GM21528 (cell line): Measurements from ENCODE around the gene MS4A18.
"Not testable (repeated sequence)": the region's sequence is repeated elsewhere in the genome, so short reads cannot be mapped to it uniquely, and the experiment has no call there.

Experiments
- ATAC-seq: cut with Tn5 transposase; IDR thresholded peaks from one replicate; pipeline ENCODE4 v1.9.1; 2021; ENCODE audit warnings: mild to moderate bottlenecking, moderate library complexity; ENCODE audit not compliant: unreplicated experiment, low FRiP score

Gene MS4A18

GRCh38 chr11:60731586-60731985 lies 7.1 kb downstream of the MS4A18 start:
- no peak for ATAC-seq

GRCh38 chr11:60734279-60734678 lies 9.8 kb downstream of the MS4A18 start:
- ATAC-seq, result no peak

GRCh38 chr11:60739114-60739513 lies 14.6 kb downstream of the MS4A18 start:
- ATAC-seq, result no peak

GRCh38 chr11:60740573-60740972 lies 16.1 kb downstream of the MS4A18 start:
- ATAC-seq, result no peak

GRCh38 chr11:60741421-60741820 lies 16.9 kb downstream of the MS4A18 start:
- no peak for ATAC-seq

GRCh38 chr11:60743058-60743457 lies 18.5 kb downstream of the MS4A18 start:
- no peak for ATAC-seq

GRCh38 chr11:60744114-60744513 lies 19.6 kb downstream of the MS4A18 start:
- no peak for ATAC-seq

GRCh38 chr11:60747359-60747873 lies 22.9 kb downstream of the MS4A18 start:
- ATAC-seq, result no peak

GRCh38 chr11:60748225-60748624 lies 23.7 kb downstream of the MS4A18 start:
- no peak for ATAC-seq

GRCh38 chr11:60748821-60749220 lies 24.3 kb downstream of the MS4A18 start:
- no peak for ATAC-seq

GRCh38 chr11:60750911-60751310 lies 26.4 kb downstream of the MS4A18 start:
- no peak for ATAC-seq

GRCh38 chr11:60753309-60753708 lies 28.8 kb downstream of the MS4A18 start:
- ATAC-seq, result no peak

- no peak for ATAC-seq
Observed at GRCh38 chr11:60754887-60755286, 30.4 kb downstream of the MS4A18 start.

GRCh38 chr11:60756307-60757032 lies 31.9 kb downstream of the MS4A18 start, which contains the start of gene MS4A15:
Gene MS4A15 (plus strand): TSS chr11:60756867. CDS start chr11:60763734, 6,867 bp downstream.
- ATAC-seq, result no peak

- no peak for ATAC-seq
Observed at GRCh38 chr11:60757231-60757800, 32.8 kb downstream of the MS4A18 start.

- not testable (repeated sequence) for ATAC-seq
Observed at GRCh38 chr11:60758671-60759070, 34.2 kb downstream of the MS4A18 start.

GRCh38 chr11:60759438-60760225 lies 35.1 kb downstream of the MS4A18 start:
- not testable (repeated sequence) for ATAC-seq

GRCh38 chr11:60761436-60762190 lies 37.1 kb downstream of the MS4A18 start:
- no peak for ATAC-seq

- peak; percentile 72 for ATAC-seq
Observed at GRCh38 chr11:60762851-60763691, 38.6 kb downstream of the MS4A18 start.
